H9 (cell line): Measurements from ENCODE around the gene DNAJB9. TPM values are rescaled to one million over a fixed set of nuclear protein-coding genes. Genes with fewer than 3 reads are reported as not detected.
"Not testable (repeated sequence)": the region's sequence is repeated elsewhere in the genome, so short reads cannot be mapped to it uniquely, and the experiment has no call there.

Experiments used
- DNase-seq: peaks from one replicate; pipeline ENCODE4 v3.0.0-alpha.2; 2017
- H2AFZ ChIP-seq: one replicate; pipeline ENCODE4 v1.6.1; 2013; ENCODE audit warnings: mild to moderate bottlenecking, low read length, control low read depth, moderate library complexity
- H2AK5ac ChIP-seq: 2 replicates; pipeline ENCODE4 v1.6.1; 2013; ENCODE audit warnings: low read length, control low read depth, mixed read lengths; ENCODE audit not compliant: insufficient read length
- H2BK120ac ChIP-seq: one replicate; pipeline ENCODE4 v1.6.1; 2013; ENCODE audit warnings: low read depth, mild to moderate bottlenecking, low read length, control low read depth, inconsistent platforms; ENCODE audit not compliant: poor library complexity, severe bottlenecking
- H2BK12ac ChIP-seq: 2 replicates; pipeline ENCODE4 v1.6.1; 2013; ENCODE audit warnings: low read length, control low read depth, mixed read lengths, low read depth; ENCODE audit not compliant: insufficient read length
- H2BK15ac ChIP-seq: 2 replicates; pipeline ENCODE4 v1.6.1; 2013; ENCODE audit warnings: low read depth, low read length, control low read depth
- H2BK20ac ChIP-seq: one replicate; pipeline ENCODE4 v1.6.1; 2013; ENCODE audit warnings: low read depth, mild to moderate bottlenecking, low read length, control low read depth, inconsistent platforms; ENCODE audit not compliant: poor library complexity, severe bottlenecking
- H2BK5ac ChIP-seq: 2 replicates; pipeline ENCODE4 v1.6.1; 2013; ENCODE audit warnings: low read length, control low read depth, mixed read lengths; ENCODE audit not compliant: insufficient read length
- H3K14ac ChIP-seq: 2 replicates; pipeline ENCODE4 v1.6.1; 2013; ENCODE audit warnings: low read length, control low read depth; ENCODE audit not compliant: insufficient read depth
- H3K18ac ChIP-seq: 2 replicates; pipeline ENCODE4 v1.6.1; 2013; ENCODE audit warnings: low read depth, mild to moderate bottlenecking, mixed read lengths, low read length, control low read depth; ENCODE audit not compliant: insufficient read length
- H3K23ac ChIP-seq: 2 replicates; pipeline ENCODE4 v1.6.1; 2013; ENCODE audit warnings: low read length, control low read depth, mixed read lengths, low read depth; ENCODE audit not compliant: insufficient read length
- H3K23me2 ChIP-seq: 2 replicates; pipeline ENCODE4 v1.6.1; 2013; ENCODE audit warnings: low read depth, mild to moderate bottlenecking, mixed read lengths, low read length, control low read depth; ENCODE audit not compliant: insufficient read length, poor library complexity, severe bottlenecking
- H3K27ac ChIP-seq: 2 replicates; pipeline ENCODE4 v1.5.1; 2013; ENCODE audit warnings: low read length, control low read depth, mixed read lengths, low read depth; ENCODE audit not compliant: insufficient read length
- H3K27me3 ChIP-seq: 2 replicates; pipeline ENCODE4 v1.6.1; 2013; ENCODE audit warnings: low read length, control low read depth, inconsistent platforms; ENCODE audit not compliant: insufficient read depth
- H3K4ac ChIP-seq: 2 replicates; pipeline ENCODE4 v1.6.1; 2013; ENCODE audit warnings: low read depth, mild to moderate bottlenecking, control low read depth, inconsistent platforms, low read length, moderate library complexity
- H3K4me1 ChIP-seq: 2 replicates; pipeline ENCODE4 v1.6.1; 2013; ENCODE audit warnings: low read length, control low read depth, inconsistent platforms; ENCODE audit not compliant: insufficient read depth
- H3K4me2 ChIP-seq: 2 replicates; pipeline ENCODE4 v1.6.1; 2013; ENCODE audit warnings: low read length, control low read depth, mixed read lengths; ENCODE audit not compliant: insufficient read length, insufficient read depth
- H3K56ac ChIP-seq: 2 replicates; pipeline ENCODE4 v1.6.1; 2013; ENCODE audit warnings: low read depth, mild to moderate bottlenecking, mixed read lengths, low read length, control low read depth; ENCODE audit not compliant: insufficient read length
- H3K79me1 ChIP-seq: 2 replicates; pipeline ENCODE4 v1.6.1; 2013; ENCODE audit warnings: low read depth, mild to moderate bottlenecking, moderate library complexity, low read length, control low read depth, inconsistent platforms; ENCODE audit not compliant: insufficient read depth, poor library complexity, severe bottlenecking
- H3K79me2 ChIP-seq: 2 replicates; pipeline ENCODE4 v1.6.1; 2013; ENCODE audit warnings: low read length, control low read depth, inconsistent platforms; ENCODE audit not compliant: insufficient read depth
- H3K9ac ChIP-seq: 2 replicates; pipeline ENCODE4 v1.6.1; 2013; ENCODE audit warnings: low read length, control low read depth, mixed read lengths; ENCODE audit not compliant: insufficient read length; ENCODE audit errors: extremely low read depth
- H3K9me3 ChIP-seq: one replicate; pipeline ENCODE4 v1.6.1; 2013; ENCODE audit warnings: low read depth, low read length, inconsistent platforms; ENCODE audit not compliant: control insufficient read depth
- H3T11ph ChIP-seq: one replicate; pipeline ENCODE4 v1.6.1; 2013; ENCODE audit warnings: mild to moderate bottlenecking, low read length, control low read depth, inconsistent platforms
- H4K20me1 ChIP-seq: one replicate; pipeline ENCODE4 v1.6.1; 2013; ENCODE audit not compliant: control insufficient read depth, insufficient read length, insufficient read depth
- H4K5ac ChIP-seq: 2 replicates; pipeline ENCODE4 v1.6.1; 2013; ENCODE audit warnings: low read depth, mild to moderate bottlenecking, mixed read lengths, low read length, control low read depth; ENCODE audit not compliant: insufficient read length
- H4K8ac ChIP-seq: replicated peaks from 2 replicates; pipeline ENCODE4 v1.6.1; 2013; ENCODE audit warnings: low read length, control low read depth, mixed read lengths, low read depth; ENCODE audit not compliant: insufficient read length
- H4K91ac ChIP-seq: 2 replicates; pipeline ENCODE4 v1.6.1; 2013; ENCODE audit warnings: low read depth, mild to moderate bottlenecking, moderate library complexity, mixed read lengths, low read length, control low read depth; ENCODE audit not compliant: insufficient read length
- H3K27ac Mint-ChIP-seq, 3 experiments: 2 replicates in 2 of 3; 3 replicates in 1 of 3; pipeline ENCODE4 v1.8.0; 2020 to 2021; ENCODE audit warnings: mixed read lengths in 3 of 3, mild to moderate bottlenecking in 1 of 3, moderate library complexity in 1 of 3
- H3K27me3 Mint-ChIP-seq: 2 replicates; pipeline ENCODE4 v1.8.0; 2021; ENCODE audit warnings: low read depth, mild to moderate bottlenecking, moderate library complexity, mixed read lengths
- H3K36me3 Mint-ChIP-seq, 3 experiments: 2 replicates in 2 of 3; 3 replicates in 1 of 3; pipeline ENCODE4 v1.8.0; 2020 to 2021; ENCODE audit warnings: low read depth in 3 of 3, mixed read lengths in 3 of 3; ENCODE audit not compliant: insufficient read depth in 1 of 3
- H3K4me1 Mint-ChIP-seq, 2 experiments: 2 replicates each; pipeline ENCODE4 v1.8.0; 2020; ENCODE audit warnings: mixed read lengths in 2 of 2
- H3K4me3 Mint-ChIP-seq, 2 experiments: 2 replicates in 1 of 2; 3 replicates in 1 of 2; pipeline ENCODE4 v1.8.0; 2020 to 2021; ENCODE audit warnings: mild to moderate bottlenecking in 2 of 2, mixed read lengths in 2 of 2, moderate library complexity in 1 of 2
- H3K9me3 Mint-ChIP-seq, 2 experiments: 2 replicates in 1 of 2; 3 replicates in 1 of 2; pipeline ENCODE4 v1.8.0; 2020; ENCODE audit warnings: mild to moderate bottlenecking in 2 of 2, mixed read lengths in 2 of 2, moderate library complexity in 1 of 2
- total RNA-seq: library from RNA; stranded (reverse); gene quantifications from 2 replicates; pipeline ENCODE4 v1.2.1, GENCODE V29; 2021

The DNAJB9 gene
- total RNA-seq, 1 experiment from 2014 or later = 11.3 TPM

- not testable (repeated sequence) for H4K20me1 ChIP-seq, H3K4me3 Mint-ChIP-seq, H3K56ac ChIP-seq, H3K27ac ChIP-seq, H4K91ac ChIP-seq, H2AFZ ChIP-seq, H3K4ac ChIP-seq, H2BK12ac ChIP-seq, H3K79me1 ChIP-seq, H3K23me2 ChIP-seq, H3K14ac ChIP-seq, H3K18ac ChIP-seq, H4K5ac ChIP-seq, H3K27me3 ChIP-seq, H3T11ph ChIP-seq, H3K9ac ChIP-seq, H3K4me1 ChIP-seq, H4K8ac ChIP-seq, H3K4me2 ChIP-seq, DNase-seq, H3K27ac Mint-ChIP-seq, H3K79me2 ChIP-seq, H3K27me3 Mint-ChIP-seq, H2BK20ac ChIP-seq, H2BK120ac ChIP-seq, H3K9me3 ChIP-seq, H2BK15ac ChIP-seq, H2AK5ac ChIP-seq, H3K23ac ChIP-seq, H3K4me1 Mint-ChIP-seq, H2BK5ac ChIP-seq
- peaks cover 19 to 38% (median 26%) of the 10 kb centered on the region in 3 experiments for H3K36me3 Mint-ChIP-seq
- H3K9me3 Mint-ChIP-seq = peaks cover 24% of the 10 kb centered on the region in 2 experiments
These were observed 13.0 kb upstream of the DNAJB9 start for GRCh38 chr7:108556665-108557064.
